DND-41 (cell line): ENCODE results near the gene CYP2A6.

Source experiments
- CTCF ChIP-seq: IDR thresholded peaks from 2 replicates; pipeline ENCODE4 v1.5.1; 2012; ENCODE audit warnings: borderline replicate concordance, low read length, moderate library complexity, mild to moderate bottlenecking; ENCODE audit not compliant: poor library complexity, severe bottlenecking; ENCODE audit errors: extremely low read depth
- EZH2 ChIP-seq: IDR thresholded peaks from 3 replicates; pipeline ENCODE4 v1.6.1; 2012; ENCODE audit warnings: borderline replicate concordance, low read depth, mild to moderate bottlenecking, moderate library complexity, low read length, inconsistent platforms; ENCODE audit not compliant: severe bottlenecking

- TF ChIP-seq CTCF (no peak), EZH2 (no peak)
These were observed 42.3 kb downstream of the CYP2A6 start for GRCh38 chr19:40808021-40808325.
